ENCODE data around the gene CARHSP1.

DNA sequence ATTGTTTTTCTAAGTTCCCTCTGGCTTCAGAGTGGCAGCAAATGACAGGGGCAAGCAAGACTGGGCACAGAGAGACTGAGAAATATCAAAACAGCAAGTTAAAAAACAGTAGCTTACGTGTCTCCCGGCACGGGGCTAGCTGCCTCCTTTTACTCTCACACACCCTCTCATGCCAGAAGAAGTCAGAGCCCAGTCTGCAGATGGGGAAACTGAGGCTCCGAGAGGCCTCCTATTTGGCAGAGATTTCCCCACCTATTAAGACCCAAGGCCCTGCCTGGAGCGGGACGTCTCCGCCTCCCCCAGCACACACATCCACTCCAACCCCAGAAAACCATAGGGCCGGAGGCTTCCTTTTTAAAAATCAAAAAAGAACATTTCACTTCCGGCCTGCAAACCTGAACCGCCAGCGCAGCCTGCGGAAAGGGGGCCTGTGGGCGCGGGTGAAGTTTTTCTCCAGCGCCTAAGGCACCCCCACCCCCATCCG is 832 bp downstream of the CARHSP1 start:
- TF ChIP-seq, protein P1, sequence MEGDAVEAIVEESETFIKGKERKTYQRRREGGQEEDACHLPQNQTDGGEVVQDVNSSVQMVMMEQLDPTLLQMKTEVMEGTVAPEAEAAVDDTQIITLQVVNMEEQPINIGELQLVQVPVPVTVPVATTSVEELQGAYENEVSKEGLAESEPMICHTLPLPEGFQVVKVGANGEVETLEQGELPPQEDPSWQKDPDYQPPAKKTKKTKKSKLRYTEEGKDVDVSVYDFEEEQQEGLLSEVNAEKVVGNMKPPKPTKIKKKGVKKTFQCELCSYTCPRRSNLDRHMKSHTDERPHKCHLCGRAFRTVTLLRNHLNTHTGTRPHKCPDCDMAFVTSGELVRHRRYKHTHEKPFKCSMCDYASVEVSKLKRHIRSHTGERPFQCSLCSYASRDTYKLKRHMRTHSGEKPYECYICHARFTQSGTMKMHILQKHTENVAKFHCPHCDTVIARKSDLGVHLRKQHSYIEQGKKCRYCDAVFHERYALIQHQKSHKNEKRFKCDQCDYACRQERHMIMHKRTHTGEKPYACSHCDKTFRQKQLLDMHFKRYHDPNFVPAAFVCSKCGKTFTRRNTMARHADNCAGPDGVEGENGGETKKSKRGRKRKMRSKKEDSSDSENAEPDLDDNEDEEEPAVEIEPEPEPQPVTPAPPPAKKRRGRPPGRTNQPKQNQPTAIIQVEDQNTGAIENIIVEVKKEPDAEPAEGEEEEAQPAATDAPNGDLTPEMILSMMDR (IDR thresholded peaks at IDR 0.05; ENCODE audit: low read length): no peak
- no peak for TF ChIP-seq EZH2 (IDR thresholded peaks at IDR 0.05; ENCODE audit: borderline replicate concordance, low read length)

All from OCI-LY1 (cell line).